HepG2 (cell line): ENCODE measurements around the gene TMEM61.

Experiments used
- EP300 ChIP-seq, 3 experiments: sonication (generic) in 1 of 3; formaldehyde crosslinking in 1 of 3; IDR thresholded peaks; 2 replicates each; pipeline versions ENCODE4 v1.5.1 to v1.6.1; 2011 to 2020; ENCODE audit warnings: low read depth in 2 of 3, low read length in 2 of 3, borderline replicate concordance in 1 of 3, improper control_type of control experiment in 1 of 3, mild to moderate bottlenecking in 1 of 3, missing genetic modification reagents in 1 of 3, moderate library complexity in 1 of 3
- NFE2 ChIP-seq: sonication (generic); formaldehyde crosslinking; IDR thresholded peaks from 2 replicates; pipeline ENCODE4 v1.4.0; 2020; ENCODE audit warnings: missing genetic modification reagents
- NFIB ChIP-seq: sonication (generic); formaldehyde crosslinking; IDR thresholded peaks from 2 replicates; pipeline ENCODE4 v1.9.0; 2021; ENCODE audit warnings: missing genetic modification reagents, mild to moderate bottlenecking, borderline replicate concordance

DNA sequence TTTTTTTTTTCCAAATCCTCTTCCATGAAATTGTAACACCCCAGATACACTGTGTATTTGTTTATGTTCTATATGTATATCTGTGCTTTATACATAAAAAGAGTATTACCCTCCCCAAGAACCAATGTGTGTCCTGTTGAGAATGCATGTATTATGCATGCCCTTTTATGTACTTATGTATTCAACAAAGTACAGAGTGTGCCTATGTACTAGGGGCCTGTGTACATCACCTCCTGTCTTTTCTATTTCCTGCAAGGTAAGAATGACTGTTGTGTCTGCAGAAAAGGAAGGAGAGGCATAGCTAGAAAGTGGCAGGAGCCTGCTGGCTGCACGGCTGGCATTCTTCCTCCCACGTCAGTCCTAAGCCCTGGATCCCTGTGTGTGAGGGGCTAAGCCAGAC, 7.0 kb downstream of the TMEM61 start:
- no peak for TF ChIP-seq NFE2
- no peak for TF ChIP-seq NFIB (CRISPR knock-in tag)
- no peak for TF ChIP-seq EP300 (IDR thresholded peaks at IDR 0.05; ENCODE audit: low read depth in 2 of 2, low read length in 2 of 2)
- no peak for TF ChIP-seq EP300 (CRISPR knock-in tag; IDR thresholded peaks at IDR 0.05; ENCODE audit: borderline replicate concordance)
